ENCODE measurements around the gene CNTNAP2.
"Not testable (repeated sequence)": the region's sequence is repeated elsewhere in the genome, so short reads cannot be mapped to it uniquely, and the experiment has no call there.

The CNTNAP2 gene

GRCh38 chr7:148391591-148391990, 2275.0 kb downstream of the CNTNAP2 start:
- DNase-seq (ENCODE audit: low read depth in 2 of 2), result no peak

DNA sequence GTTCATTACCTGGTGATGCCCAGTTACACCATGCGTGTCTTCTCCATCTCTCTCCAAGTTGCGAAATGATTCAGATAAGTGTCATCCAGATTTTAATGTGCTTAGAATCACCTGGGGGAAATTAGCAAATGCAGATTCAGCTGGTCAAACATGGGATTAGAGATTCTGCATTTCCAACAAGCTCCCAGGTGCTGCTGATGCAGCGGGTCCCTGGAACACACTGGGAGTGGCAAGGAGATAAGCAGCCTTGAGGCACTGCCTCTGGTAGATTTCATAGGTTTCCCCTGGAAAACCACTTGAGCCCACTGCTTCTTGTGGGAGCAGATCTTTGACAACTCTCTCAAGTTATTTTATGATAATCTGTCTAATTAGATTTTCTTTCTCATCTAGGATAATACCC, 2278.0 kb downstream of the CNTNAP2 start:
- no peak for DNase-seq (ENCODE audit: low read depth in 2 of 2)

- DNase-seq (ENCODE audit: low read depth in 2 of 2), result no peak
Measured at GRCh38 chr7:148395352-148395811, 2278.8 kb downstream of the CNTNAP2 start.

DNA sequence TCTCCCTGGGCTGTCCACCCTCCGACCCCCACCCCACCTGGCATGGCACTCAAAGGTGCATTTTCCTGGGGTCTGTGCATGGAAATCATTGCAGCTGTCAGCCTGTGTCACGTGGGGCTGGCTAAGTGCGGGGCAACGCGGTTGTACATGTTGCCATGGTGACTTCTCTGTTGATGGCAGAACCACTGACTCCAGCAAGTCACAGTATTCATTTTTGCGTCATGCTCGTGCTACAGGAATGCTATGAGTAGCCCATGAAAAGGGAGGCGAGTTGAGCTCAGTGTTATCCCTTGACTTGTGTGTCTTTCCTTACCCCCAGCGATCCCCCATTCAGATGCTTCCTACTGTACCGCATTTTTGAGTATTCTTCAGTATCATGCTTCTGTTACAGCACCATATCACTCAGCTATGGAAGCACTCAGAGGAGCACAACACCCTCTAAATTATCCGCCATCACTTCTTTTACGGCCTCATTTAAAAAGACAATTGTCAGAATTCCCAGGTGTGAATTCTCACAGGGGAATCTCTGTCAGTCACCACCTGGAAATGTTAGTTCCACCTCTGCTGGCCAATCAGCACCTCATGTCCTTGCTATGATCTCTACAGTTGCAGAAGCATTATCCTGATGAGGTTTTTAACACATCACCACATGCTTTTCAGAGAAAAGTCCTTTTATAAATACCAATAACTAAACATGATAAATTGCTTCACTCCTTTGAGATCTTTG, 2279.6 kb downstream of the CNTNAP2 start:
- DNase-seq (ENCODE audit: low read depth in 2 of 2), result no peak

GRCh38 chr7:148397056-148397455, 2280.5 kb downstream of the CNTNAP2 start:
- no peak for DNase-seq (ENCODE audit: low read depth in 2 of 2)

DNA sequence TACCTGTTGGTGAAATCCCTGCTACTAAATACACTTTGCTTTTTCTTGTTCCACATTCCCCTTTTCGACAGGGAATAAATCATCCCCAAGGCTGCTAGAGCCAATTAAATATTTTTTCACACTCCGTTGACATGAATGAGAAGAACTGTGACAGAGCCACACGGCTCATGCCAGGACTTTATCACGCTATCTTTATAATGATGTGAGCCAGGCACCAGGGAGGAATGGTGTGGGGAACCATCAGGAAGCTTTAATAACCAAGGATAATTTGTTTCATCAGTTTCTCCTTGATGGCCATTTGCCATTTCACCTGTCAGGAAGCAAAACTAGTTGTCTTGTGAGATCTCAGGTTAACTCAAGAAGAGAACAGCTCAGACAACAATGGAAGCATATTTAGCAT, 2280.9 kb downstream of the CNTNAP2 start:
- no peak for DNase-seq (ENCODE audit: low read depth in 2 of 2)

DNA sequence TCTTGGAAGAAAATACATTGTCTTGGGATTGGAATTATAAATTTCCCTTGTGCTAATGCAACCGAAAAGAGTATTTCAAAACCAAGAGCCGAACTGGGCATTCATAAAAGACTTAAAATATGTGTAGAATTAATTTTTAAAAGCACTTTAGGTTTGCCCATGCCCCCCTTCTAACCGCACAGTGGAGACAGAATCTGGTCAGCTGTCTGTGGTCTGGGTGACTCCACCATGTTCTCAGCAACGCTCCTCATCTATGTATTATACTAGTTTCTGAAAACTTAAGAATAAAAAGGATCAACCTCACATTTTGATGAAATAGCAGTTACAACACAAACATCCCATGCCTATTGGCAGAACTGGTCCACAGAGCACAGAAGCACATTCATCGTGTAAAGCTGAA, 2281.4 kb downstream of the CNTNAP2 start:
- DNase-seq (ENCODE audit: low read depth in 2 of 2), result no peak

DNA sequence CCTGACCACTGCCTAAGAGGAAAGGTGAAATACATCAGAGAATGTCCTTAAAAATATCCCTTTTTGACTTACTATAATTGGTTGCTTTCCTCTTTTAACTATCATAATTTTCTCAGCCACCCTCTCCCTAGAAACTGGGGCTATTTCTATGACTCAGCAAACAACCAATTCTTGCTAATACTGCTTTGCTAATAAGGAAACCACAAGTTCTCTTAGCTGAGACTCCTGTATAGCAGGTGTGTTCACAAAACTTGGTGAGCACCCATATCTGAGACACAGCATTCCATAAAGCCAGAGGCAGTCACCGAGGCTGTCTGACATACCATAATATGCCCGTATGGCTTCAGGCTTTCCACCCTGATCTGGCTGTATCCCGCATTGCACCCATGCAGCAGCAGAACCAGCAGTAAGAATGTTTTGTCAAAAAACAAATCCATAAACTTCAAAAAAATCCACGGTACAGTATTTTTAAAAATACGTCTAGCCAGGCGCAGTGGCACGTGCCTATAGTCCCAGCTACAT, 2282.3 kb downstream of the CNTNAP2 start:
- no peak for DNase-seq (ENCODE audit: low read depth in 2 of 2)

DNA sequence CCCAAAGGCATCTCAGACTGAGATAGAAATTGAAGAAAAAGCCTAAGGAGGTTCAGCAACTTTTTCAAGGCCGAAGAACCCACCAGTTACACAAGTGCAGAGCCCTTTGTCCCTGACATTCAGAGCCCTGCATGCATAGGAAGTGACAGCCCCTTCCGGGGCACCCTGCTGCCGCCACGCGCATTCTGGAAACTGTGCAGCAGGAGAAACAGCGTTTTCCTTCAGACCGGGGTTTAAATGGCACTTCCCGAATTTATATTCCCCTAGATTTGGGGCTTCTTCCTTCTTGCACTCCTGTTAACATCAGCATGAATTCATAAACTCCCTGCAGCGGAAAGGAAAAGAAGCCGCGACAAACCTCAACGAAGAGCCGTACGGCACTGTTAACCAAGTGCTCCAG, 2283.5 kb downstream of the CNTNAP2 start:
- DNase-seq (ENCODE audit: low read depth in 2 of 2), result no peak

DNA sequence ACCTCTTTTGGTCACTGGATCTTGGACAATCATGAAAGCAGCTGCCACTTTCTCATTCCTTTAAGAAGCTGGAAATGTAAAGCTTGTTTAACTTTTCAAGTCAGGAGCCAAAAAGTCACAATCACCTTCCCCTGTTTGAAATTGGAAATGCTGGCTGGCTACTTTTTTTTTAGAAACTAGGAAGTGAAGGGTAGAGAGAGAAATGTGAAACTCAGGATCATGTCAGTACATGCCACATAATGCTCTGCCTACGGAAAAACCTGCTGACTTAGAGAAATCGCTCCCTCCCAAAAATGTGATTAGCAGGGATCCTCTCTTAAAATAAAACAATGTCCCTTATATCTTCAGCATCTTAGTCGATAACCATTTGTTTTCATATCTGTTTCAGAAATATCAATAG, 2285.6 kb downstream of the CNTNAP2 start:
- DNase-seq (ENCODE audit: low read depth in 2 of 2), result no peak

DNA sequence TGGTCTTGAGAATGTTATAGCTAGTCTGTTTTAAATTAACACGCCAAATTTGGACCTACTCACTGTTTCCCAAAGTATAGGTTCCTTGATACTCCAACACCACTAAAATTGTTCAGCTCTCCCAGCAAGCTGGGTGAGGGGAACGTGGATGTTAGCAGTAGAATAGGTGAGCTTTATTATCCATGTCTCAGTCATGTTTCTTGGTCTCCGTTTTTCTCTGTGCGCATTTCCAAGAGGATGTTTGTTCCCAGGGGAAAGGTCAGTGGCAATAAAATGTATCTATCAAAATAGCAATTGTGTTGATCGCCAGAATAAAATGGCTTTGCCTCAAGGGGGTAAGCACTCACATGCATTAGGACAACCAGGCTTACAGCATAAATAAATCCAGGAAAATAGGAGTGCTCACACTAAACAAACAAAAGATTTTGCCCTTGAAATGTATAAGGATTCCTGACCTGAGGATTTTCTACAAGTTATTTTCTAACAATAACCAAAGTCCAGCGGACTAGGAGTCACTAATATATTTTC, 2286.9 kb downstream of the CNTNAP2 start:
- no peak for DNase-seq (ENCODE audit: low read depth in 2 of 2)

DNA sequence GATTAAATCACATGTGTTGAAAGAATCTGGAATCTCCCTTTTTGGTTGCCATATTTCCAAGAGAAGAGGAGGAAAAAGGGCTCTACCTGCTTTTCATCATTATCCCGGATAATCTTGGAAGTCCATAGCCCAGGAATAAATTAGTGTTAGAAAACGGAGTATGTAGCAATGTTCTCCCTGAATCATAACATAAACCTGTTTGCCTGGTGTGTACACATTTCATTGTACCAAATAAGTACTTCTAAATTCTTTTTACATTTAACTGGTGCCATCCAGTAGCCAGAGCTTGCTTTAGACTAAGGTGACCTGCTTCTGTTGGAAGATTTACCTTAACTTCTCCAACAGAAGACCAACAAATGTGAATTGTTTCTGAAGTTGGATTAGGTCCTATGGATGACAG, 2291.7 kb downstream of the CNTNAP2 start:
- DNase-seq (ENCODE audit: low read depth in 2 of 2), result no peak

DNA sequence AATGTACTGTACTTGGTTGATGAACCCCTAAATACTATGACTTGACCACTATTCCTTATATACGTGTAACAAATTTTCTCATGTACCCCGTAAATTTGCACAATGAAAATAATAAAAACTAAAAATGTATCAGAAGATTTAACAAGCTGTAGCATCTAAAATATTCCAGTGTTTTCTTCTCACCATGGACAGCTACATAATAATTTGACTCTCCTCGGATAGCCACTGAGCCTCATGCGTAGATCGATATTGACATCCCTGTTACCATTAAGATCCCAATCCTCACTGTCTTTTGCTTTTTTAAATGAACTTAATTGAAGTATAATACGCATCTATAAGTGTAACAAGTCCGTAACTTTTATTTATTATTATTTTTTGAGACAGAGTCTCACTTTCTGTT, 2294.3 kb downstream of the CNTNAP2 start:
- DNase-seq (ENCODE audit: low read depth in 2 of 2), result no peak

DNA sequence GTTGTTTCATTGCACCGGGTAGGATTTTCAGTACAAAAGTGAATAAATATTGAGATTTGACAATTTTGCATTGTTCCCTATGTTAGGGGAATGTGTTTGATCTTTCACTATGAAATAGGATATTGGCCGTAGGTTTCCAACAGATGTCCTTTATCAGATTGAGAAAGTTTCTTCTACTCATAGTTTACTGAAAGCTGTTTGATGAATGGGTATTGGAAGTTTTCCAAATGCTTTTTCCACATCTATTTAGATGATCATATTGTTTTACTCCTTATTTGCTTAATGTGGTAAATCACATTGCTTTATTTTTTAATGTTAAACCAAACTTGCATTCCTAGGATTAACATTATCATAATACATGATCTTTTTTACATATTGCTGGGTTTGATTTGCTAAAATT, 2296.1 kb downstream of the CNTNAP2 start:
- no peak for DNase-seq (ENCODE audit: low read depth in 2 of 2)

DNA sequence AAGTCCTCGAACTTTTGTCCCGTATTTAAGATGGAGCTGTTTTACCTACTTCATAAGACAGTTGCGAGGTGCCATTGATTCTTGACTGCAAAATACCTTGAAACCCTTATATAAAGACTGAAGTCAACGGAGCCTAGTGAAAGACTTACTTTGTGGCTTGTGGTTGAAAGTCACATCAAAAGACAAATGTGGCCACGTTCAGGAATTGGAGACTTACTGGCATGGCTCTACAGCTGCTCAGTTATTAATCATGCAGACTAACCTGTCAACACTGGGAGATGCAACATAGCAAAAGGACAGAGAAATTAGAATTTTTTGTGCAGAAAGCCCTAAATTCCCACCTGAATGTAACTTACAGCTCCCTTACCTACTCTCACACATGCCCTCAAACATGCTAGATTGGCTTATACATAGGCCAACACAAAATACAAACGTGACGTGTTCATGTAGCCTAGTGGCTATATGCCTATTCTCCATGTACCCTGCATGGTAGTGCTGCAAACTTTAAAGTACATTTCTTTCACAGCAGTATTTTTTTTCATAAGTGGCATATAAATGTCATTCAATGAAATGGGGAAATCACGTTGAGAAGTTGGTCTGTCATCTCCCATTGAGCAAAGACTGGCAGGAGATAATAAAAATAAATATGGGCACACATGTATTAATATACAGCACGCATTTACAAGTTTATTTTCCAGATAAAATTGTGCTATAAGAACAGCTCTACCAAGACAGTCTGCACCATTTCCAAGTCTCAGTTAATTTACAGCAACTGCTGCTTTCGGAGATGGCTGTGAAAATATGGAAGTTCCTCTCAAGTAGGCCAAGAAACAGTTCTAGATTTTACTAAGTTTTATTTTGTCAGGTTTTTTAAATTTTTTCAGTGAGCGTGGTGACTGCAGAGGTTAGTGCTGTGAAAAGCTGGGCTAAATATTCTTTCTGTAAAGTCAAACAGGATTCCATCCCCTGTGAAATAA, 2303.5 kb downstream of the CNTNAP2 start:
- DNase-seq (ENCODE audit: low read depth in 2 of 2), result no peak

DNA sequence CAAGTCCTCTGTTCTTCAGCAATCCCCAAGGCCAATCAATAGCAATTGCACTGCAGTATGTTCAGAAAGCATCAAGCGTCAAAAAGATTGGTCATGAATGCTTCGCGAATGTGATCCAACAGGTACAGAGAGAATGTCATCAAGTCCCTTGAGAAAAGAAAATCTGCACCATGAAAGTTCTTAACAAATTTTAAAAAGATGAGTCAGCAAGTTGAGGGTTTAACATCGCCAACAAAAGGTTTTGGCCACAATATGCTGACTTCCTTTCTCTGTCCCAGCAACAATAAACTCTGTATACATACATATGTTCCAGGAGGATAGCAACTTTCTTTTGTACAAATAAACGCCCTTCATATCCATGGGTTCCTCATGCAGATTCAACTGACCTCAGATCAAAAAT, 2305.4 kb downstream of the CNTNAP2 start:
- DNase-seq (ENCODE audit: low read depth in 2 of 2), result no peak

GRCh38 chr7:148426393-148426792, 2309.8 kb downstream of the CNTNAP2 start:
- not testable (repeated sequence) for DNase-seq (ENCODE audit: low read depth in 2 of 2)

- DNase-seq (ENCODE audit: low read depth in 2 of 2), result not testable (repeated sequence)
Measured at GRCh38 chr7:148430690-148431089, 2314.1 kb downstream of the CNTNAP2 start.

- DNase-seq (ENCODE audit: low read depth in 2 of 2), result no peak
Measured at GRCh38 chr7:148433521-148434180, 2317.1 kb downstream of the CNTNAP2 start.

- DNase-seq (ENCODE audit: low read depth in 2 of 2), result no peak
Measured at GRCh38 chr7:148434181-148434757, 2317.7 kb downstream of the CNTNAP2 start.

- no peak for DNase-seq (ENCODE audit: low read depth in 2 of 2)
Measured at GRCh38 chr7:148434887-148435286, 2318.3 kb downstream of the CNTNAP2 start.

Measured in stimulated activated CD4-positive, alpha-beta T cell treated with anti-CD3 and anti-CD28 coated beads, Interleukin-4, amount 100 ng/mL, for 48 hours (primary cell).